PC-9 (cell line): Measurements from ENCODE around the gene UBE2D3.

Experiments
- CTCF ChIP-seq: fragments of 200-600 bp; sonication (generic); conservative IDR thresholded peaks from 2 replicates; pipeline ENCODE4 v1.6.1; 2017; ENCODE audit warnings: mixed run types, antibody characterized with exemption, mild to moderate bottlenecking, moderate library complexity
- EZH2 ChIP-seq: fragments of 200-600 bp; sonication (generic); IDR thresholded peaks from 2 replicates; pipeline ENCODE4 v1.8.0; 2017; ENCODE audit warnings: antibody characterized with exemption, low read depth

GRCh38 chr4:102871772-102872171, 44.4 kb upstream of the UBE2D3 start:
- no peak for TF ChIP-seq CTCF
- no peak for TF ChIP-seq EZH2
